HG03097 (cell line): ENCODE data around the gene ITGA11.

Experiments
- ATAC-seq: cut with Tn5 transposase; IDR thresholded peaks from one replicate; pipeline ENCODE4 v1.9.1; 2021; ENCODE audit not compliant: unreplicated experiment, low FRiP score

ITGA11 gene

DNA sequence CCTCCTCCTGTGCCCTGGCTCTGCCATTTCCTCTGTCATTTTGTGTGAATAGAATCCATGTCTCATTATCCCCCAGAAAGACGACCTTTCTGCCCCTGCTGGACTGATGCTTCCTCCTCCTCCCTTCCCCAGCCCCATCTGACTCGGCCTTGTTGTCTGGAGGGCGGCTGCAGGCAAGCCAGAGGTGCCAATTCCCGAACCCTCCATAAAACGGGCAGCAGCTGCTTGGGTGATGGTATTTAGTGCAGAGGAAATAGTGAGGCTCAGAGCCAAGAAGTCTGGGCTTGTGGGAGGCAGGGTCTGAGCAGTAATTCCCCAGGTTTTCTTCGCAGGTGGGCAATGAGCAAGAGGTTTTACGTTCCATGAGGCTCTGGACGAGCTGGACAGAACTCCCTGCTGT is 71.2 kb downstream of the ITGA11 start:
- no peak for ATAC-seq

DNA sequence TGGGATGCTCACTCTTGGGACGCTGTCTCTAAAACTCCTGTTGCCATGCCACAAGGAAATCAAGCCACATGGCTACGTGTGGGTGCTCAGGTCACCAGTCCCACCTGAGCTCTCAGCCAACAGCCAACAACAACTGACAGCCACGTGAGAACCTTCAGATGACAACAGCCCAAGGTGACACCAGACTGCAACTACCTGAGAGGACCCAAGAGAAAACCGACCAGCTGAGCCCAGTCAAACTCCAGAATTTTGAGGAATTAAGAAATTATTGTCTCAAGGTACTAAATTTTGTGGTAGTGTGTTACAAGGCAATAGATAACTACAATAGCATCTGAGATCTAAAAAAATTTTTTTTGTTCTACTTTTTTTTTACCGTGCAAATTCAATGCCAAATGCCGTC is 75.2 kb downstream of the ITGA11 start:
- no peak for ATAC-seq

DNA sequence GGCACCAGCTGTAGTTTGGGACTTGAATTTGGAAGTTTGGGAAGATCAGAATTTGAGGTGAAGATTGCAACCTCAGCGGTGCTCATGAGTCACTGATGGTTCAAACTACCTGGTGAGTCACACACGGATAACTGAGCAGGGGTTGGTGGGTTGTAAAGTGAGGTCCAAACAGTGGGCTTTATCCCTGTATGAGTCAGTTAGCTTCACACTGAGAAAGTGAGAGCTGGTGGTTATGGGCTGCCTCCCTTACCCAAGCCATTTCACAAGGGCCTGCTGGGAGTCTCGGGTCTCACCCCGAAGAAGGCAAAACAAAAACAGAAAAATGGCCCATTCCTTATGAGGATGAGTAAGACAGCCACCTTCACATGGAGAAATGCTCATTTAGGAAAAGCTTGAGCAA is 77.0 kb downstream of the ITGA11 start:
- ATAC-seq: no peak

DNA sequence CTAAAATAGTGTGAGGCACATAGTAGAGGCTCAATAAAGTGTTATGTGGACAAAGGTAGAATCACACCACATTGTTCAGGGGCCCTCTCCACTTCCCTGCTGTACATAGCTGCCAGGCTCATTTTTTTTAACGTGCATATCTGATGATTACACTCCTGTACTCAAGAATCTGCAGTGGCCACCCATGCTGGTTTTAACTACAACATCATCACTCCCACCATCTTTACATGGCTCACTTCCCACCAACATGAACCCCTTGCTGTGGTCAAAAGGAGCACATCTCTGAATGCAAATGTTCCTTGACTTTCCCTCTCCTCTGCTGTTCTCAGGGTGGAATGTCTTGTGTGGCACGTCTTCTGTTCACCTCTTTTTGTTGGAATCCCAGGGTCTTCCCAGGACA is 77.7 kb downstream of the ITGA11 start:
- no peak for ATAC-seq

DNA sequence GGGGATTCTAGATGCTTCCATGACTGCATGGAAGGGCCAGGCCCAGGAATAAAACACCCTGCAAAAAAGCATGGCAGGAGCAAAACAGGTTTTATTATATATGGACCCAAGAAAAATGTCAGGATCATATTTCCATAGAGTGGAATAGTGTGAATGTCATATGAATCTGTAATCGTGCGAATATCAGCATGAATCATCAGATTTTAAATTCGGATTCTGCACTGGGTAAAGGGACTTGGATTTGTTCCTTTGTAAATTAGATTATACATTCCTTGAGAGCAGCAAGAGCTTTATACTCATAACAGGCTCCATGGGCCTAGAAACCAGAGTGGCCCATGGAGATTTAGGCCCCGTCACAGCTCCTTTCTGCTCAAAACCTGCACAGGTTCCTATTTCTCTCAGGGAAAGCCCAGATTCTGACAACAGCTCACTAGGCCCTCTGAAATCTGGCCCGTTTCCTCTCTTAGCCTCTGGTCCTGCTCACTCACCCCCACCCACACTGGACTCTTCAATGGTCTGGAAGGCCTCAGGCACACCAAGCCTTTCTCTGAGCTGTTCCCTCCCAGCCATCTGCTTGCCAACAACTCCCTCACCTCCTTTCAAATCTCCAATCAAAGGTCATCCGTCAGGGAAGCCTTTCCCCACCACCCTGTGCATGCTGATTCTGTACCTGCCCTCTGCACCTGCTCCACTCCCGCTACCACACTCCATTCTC is 78.4 kb downstream of the ITGA11 start:
- ATAC-seq: no peak

DNA sequence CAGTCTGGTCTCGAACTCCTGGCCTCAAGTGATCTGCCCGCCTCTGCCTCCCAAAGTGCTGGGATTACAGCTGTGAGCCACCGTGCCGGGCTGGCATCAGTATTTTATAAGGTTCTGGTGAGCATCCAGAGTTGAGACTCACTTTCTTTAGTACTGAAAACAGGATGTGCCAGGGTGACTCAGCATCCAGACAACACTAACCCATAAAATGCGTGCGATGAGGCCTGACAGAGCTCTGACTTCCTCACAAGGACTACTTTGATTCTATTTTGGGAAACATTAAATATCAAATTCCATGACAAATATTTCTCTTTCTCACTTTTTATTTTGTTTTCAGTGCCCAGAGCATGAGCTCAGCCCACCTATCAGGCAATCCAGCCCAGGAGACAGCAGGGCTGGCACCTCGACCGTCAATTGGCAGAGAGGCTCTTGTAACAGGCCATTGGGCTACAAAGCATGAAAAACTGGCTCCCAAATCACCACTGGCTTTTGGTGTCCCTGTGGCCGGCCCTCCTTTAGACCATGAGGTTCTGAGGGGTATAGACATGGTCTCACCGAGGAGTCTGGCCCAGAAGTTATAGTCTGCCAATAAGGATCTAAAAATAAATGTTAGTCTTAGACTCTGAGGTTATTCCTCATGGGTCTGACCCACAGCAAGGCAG is 79.4 kb downstream of the ITGA11 start:
- ATAC-seq: peak; percentile 56

DNA sequence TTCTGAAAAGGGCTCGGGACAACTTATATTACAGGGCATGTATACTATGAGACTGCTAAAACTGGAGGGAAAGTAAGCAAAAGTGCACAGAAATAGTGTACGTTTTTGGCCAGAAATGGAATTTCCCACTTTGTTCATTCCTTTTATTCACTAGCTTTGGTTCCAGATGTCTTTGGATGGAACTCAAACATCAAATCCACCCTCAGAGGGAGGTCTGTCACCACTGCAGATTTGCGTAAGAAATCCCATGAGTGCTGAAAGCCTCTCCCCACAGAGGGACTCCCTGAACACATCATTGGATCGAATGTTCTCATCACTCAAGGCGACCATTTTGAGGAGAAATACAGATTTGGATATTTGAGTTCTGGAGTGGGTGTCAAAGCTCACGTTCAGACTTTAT is 82.8 kb downstream of the ITGA11 start:
- no peak for ATAC-seq

DNA sequence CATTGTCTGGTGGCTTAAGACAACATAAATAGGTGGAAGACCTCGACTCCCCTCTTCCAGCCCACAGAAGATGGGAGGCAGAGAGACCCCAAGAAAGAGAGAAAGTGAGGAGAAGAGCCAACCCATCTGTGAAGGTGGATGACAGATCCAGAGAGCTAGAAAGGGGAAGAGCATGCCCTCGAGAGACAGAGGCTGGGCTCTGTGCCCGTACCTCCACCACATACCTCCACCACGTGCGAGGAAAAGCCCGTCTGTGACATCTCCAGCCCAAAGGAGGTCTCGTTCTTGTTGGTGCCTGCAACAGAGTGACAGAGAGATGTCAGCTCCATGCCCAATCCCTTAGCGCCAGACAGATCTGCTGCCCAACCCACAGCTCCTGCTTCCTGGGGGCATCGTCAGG is 83.4 kb downstream of the ITGA11 start:
- ATAC-seq: no peak

DNA sequence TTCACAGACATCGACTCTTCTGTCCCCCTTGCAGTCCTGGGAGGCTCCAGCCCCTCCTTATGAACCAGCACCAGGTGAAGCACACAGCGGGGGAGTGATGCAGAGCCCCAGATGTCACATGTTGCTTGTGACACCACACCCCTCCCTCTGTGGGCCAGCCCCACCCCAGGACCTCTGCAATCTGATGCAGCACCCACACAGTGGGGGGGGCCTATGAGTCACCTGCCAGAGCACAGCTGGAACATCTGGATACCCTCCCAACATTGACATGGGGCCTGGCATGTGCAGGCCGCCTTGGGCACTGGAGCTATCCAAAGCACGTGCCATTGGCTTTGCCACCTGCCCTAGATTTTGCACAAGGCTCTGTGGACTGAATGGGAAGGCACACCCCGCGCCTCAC is 83.9 kb downstream of the ITGA11 start:
- no peak for ATAC-seq

- ATAC-seq: no peak
These were observed 84.6 kb downstream of the ITGA11 start for GRCh38 chr15:68347392-68347791.

- no peak for ATAC-seq
These were observed 85.0 kb downstream of the ITGA11 start for GRCh38 chr15:68346979-68347378.

DNA sequence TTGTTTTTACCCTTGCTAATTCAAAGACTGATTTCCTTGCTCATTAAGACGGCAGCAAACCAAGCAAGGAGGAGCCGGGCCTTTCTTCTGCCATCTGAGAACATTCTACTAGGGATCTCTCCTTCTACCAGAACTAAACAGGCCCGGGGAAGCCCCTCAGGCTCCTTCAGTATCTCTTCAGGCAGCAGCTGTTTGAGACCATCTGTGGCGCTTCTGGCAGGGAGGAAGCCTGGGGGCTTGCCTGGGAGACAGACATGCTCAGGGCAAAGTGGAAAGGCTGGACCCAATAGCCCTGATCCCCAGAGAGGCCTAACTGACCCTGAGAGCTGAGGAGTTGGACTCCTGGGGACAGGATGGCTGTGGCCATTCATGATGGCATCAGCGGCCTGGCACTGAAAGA is 86.5 kb downstream of the ITGA11 start:
- no peak for ATAC-seq

DNA sequence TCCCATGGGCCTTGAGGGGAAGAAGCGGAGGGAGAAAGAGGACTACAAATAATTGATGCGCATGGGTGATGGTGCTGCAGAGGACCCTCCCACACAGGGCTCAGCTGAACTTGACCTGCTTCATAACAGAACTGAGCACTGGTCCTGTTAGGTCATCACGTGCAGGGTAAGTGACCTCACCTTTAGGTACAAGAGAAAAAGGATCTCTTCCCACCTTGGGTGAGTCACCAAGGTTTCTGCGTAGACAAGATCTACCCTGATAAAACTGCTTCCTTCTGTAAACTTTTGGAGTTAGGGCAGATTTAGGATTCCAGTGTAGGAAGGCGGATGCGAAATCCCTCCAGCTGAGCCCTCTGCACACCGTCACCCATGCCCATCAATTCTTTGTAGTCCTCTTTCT is 87.4 kb downstream of the ITGA11 start:
- ATAC-seq: no peak

- no peak for ATAC-seq
These were observed 88.3 kb downstream of the ITGA11 start for GRCh38 chr15:68343579-68344225.

GRCh38 chr15:68341760-68342725 is 89.9 kb downstream of the ITGA11 start:
- no peak for ATAC-seq

- ATAC-seq: no peak
These were observed 91.0 kb downstream of the ITGA11 start for GRCh38 chr15:68340726-68341671.

DNA sequence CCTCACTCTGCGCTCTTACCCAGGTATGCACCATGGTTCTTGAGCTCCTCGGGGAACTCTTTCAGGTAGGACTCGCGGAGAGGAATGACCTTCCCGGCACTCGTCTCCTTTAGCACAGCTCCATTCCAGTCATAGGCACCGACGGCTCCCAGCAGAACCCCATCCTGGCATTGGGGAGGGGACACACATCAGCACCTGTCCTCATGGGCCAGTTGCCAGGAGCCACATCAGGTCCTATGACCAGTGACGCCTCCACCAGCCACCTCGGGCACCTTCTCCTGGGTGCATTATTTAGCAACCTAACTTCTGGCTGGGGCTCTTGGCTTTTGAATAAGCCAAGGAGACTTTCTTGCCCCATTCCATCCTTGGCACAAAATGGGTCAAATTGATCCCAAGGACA is 92.5 kb downstream of the ITGA11 start:
- no peak for ATAC-seq

DNA sequence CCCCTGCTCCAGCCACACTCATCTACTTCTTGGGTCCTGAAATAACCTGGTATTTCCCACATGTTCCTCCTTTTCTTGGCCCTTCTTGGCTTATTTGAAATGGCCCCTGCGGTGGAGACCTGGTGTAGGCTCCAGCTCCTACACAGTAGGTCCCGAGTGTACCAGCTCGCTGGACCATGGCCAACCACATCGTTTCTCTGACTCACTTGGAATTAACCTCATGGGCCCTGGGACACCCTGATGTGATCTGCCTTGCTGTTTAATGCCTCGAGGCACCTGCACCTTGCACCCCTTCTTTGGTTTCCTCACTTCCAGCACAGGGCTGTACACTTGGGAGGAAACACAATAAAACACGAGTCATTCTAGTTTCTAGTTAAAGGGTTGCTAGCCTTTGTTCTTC is 94.1 kb downstream of the ITGA11 start:
- no peak for ATAC-seq

GRCh38 chr15:68336516-68336915 is 95.4 kb downstream of the ITGA11 start:
- no peak for ATAC-seq

GRCh38 chr15:68335655-68336054 is 96.3 kb downstream of the ITGA11 start:
- no peak for ATAC-seq
